ENCODE data around the gene CCL4. TPM values are rescaled to one million over a fixed set of nuclear protein-coding genes. Genes with fewer than 3 reads are reported as not detected.

The CCL4 gene
- polyA plus RNA-seq, 1 donor (not counting 4 experiments of a cell fraction or from before 2014, with no cell fraction given): not detected

DNA sequence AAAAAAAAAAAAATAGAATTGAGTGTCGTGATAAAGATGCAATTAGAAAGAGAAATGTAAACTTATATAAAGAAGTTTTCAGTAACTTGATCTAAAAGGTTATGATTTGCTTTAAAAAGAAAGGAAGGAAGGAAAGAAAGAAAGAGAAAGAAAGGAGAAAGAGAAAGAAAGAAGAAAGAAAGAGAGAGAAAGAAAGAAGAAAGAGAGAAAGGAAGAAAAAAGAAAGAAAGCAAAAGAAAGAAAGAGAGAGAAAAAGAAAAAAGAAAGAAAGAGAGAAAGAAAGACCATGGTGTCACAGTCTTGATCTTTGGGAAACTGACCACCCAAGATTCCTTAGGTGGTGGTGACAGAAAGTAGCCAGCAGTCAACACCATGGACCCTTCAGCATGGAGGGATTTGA, 9.4 kb upstream of the CCL4 start:
- Histone ChIP-seq H3K4me2 (ENCODE audit: control insufficient read depth, extremely low read depth, insufficient read depth, low read depth, low read length) (no peak overlapping the region), H3K36me3 (ENCODE audit: control insufficient read depth in 2 of 2, extremely low read depth in 1 of 2, insufficient read depth in 2 of 2, low read length in 2 of 2) (no peaks in the 10 kb centered on the region), H3K27me3 (ENCODE audit: control insufficient read depth, extremely low read depth, insufficient read depth, low read length) (no peaks in the 10 kb centered on the region), H3K9ac (ENCODE audit: control insufficient read depth, extremely low read depth, insufficient read depth, low read length) (no peak overlapping the region), H3K4me3 (ENCODE audit: control insufficient read depth in 2 of 3, extremely low read depth in 1 of 3, insufficient read depth in 2 of 3, low read depth in 1 of 3, low read length in 3 of 3) (no peak overlapping the region), H2AFZ (ENCODE audit: control insufficient read depth, low read length) (no peak overlapping the region), H3K27ac (ENCODE audit: control insufficient read depth, insufficient read depth, low read length) (no peak overlapping the region), H4K20me1 (ENCODE audit: control insufficient read depth, extremely low read depth, insufficient read depth, low read length) (no peaks in the 10 kb centered on the region), H3K9me1 (ENCODE audit: control insufficient read depth, extremely low read depth, insufficient read depth, low read length) (no peaks in the 10 kb centered on the region), H3K79me2 (ENCODE audit: control insufficient read depth, insufficient read depth, low read length) (no peaks in the 10 kb centered on the region), H3K4me1 (ENCODE audit: control insufficient read depth, extremely low read depth, insufficient read depth, low read length) (no peaks in the 10 kb centered on the region), H3K9me3 (ENCODE audit: control insufficient read depth, low read depth, low read length) (no peaks in the 10 kb centered on the region)
- no peak for DNase-seq (ENCODE audit: low read depth, low spot score)
- TF ChIP-seq, protein P1, sequence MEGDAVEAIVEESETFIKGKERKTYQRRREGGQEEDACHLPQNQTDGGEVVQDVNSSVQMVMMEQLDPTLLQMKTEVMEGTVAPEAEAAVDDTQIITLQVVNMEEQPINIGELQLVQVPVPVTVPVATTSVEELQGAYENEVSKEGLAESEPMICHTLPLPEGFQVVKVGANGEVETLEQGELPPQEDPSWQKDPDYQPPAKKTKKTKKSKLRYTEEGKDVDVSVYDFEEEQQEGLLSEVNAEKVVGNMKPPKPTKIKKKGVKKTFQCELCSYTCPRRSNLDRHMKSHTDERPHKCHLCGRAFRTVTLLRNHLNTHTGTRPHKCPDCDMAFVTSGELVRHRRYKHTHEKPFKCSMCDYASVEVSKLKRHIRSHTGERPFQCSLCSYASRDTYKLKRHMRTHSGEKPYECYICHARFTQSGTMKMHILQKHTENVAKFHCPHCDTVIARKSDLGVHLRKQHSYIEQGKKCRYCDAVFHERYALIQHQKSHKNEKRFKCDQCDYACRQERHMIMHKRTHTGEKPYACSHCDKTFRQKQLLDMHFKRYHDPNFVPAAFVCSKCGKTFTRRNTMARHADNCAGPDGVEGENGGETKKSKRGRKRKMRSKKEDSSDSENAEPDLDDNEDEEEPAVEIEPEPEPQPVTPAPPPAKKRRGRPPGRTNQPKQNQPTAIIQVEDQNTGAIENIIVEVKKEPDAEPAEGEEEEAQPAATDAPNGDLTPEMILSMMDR (optimal IDR thresholded peaks at IDR 0.05 in 1 of 3, IDR thresholded peaks at IDR 0.05 in 1 of 3, conservative IDR thresholded peaks at IDR 0.05 in 1 of 3; ENCODE audit: extremely low read depth in 1 of 3, insufficient read depth in 2 of 3, low read length in 3 of 3): no peak
- no peak for TF ChIP-seq EZH2 (IDR thresholded peaks at IDR 0.05; ENCODE audit: low read length)
- dilution Hi-C loops (cut with MboI; ENCODE audit: extremely low pct_ligation_motif_present, low sequenced_read_pairs): no loop called here
- FAIRE-seq: no peak

- Histone ChIP-seq H3K36me3 (ENCODE audit: control insufficient read depth in 2 of 2, extremely low read depth in 1 of 2, insufficient read depth in 2 of 2, low read length in 2 of 2) (no peaks in the 10 kb centered on the region), H3K4me1 (ENCODE audit: control insufficient read depth, extremely low read depth, insufficient read depth, low read length) (no peaks in the 10 kb centered on the region), H3K79me2 (ENCODE audit: control insufficient read depth, insufficient read depth, low read length) (no peaks in the 10 kb centered on the region), H3K4me2 (ENCODE audit: control insufficient read depth, extremely low read depth, insufficient read depth, low read depth, low read length) (no peak overlapping the region), H3K9me1 (ENCODE audit: control insufficient read depth, extremely low read depth, insufficient read depth, low read length) (no peaks in the 10 kb centered on the region), H3K27me3 (ENCODE audit: control insufficient read depth, extremely low read depth, insufficient read depth, low read length) (no peaks in the 10 kb centered on the region), H3K27ac (ENCODE audit: control insufficient read depth, insufficient read depth, low read length) (no peak overlapping the region), H3K9ac (ENCODE audit: control insufficient read depth, extremely low read depth, insufficient read depth, low read length) (no peak overlapping the region), H2AFZ (ENCODE audit: control insufficient read depth, low read length) (no peak overlapping the region), H3K4me3 (ENCODE audit: control insufficient read depth in 2 of 3, extremely low read depth in 1 of 3, insufficient read depth in 2 of 3, low read depth in 1 of 3, low read length in 3 of 3) (no peak overlapping the region), H4K20me1 (ENCODE audit: control insufficient read depth, extremely low read depth, insufficient read depth, low read length) (no peaks in the 10 kb centered on the region), H3K9me3 (ENCODE audit: control insufficient read depth, low read depth, low read length) (no peaks in the 10 kb centered on the region)
- FAIRE-seq (no peak), DNase-seq (ENCODE audit: low read depth, low spot score) (no peak)
- no peak for TF ChIP-seq EZH2 (IDR thresholded peaks at IDR 0.05; ENCODE audit: low read length)
- TF ChIP-seq, protein P1 (optimal IDR thresholded peaks at IDR 0.05 in 1 of 3, IDR thresholded peaks at IDR 0.05 in 1 of 3, conservative IDR thresholded peaks at IDR 0.05 in 1 of 3; ENCODE audit: extremely low read depth in 1 of 3, insufficient read depth in 2 of 3, low read length in 3 of 3): no peak
- dilution Hi-C loops (cut with MboI; ENCODE audit: extremely low pct_ligation_motif_present, low sequenced_read_pairs): no loop called here
Observed at GRCh38 chr17:36094746-36095145, 8.9 kb upstream of the CCL4 start.
